GM19240 (cell line): ENCODE results near the gene SEMA6A.
"Not testable (repeated sequence)": the region's sequence is repeated elsewhere in the genome, so short reads cannot be mapped to it uniquely, and the experiment has no call there.

Experiments
- DNase-seq: peaks from one replicate; pipeline ENCODE4 v3.0.0; 2011; ENCODE audit warnings: low spot score; ENCODE audit not compliant: insufficient read length

Gene SEMA6A

GRCh38 chr5:116524051-116524904 lies 50.3 kb downstream of the SEMA6A start:
- no peak for DNase-seq

GRCh38 chr5:116523182-116523581 lies 51.4 kb downstream of the SEMA6A start:
- DNase-seq = not testable (repeated sequence)

- DNase-seq = no peak
Measured at GRCh38 chr5:116522356-116523136, 52.1 kb downstream of the SEMA6A start.

DNA sequence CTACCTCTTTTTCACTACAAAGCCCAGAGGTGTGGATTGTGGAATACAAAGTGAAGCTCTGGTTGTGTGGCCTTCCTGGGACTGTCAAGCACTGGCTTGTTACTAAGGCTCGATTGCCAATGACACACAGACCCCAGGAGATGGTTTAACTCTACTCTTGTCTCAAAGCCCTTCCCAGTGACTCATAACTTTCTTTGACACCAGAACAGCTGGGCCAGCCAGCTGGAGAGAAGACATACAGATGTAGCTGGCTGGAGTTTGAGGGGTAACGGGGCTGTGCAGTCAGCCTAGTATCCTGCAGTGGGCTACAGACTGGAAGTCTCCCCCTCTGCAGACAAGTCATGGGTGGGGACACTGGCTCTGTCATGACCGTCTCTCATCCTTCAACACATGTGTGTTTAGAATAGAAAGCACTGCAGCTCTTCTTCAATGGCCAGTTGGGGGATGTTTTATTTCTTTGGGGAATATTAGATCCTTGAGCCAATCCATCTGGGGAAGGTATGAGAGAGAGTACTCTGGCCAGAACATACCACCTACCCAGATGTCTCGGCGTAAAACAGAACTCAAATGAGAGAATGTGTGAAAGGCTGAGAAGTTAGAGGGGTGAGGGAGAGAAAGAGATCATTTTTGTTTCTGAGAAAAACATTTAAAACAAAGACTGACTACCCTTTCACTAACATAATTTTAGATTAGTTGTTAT lies 53.3 kb downstream of the SEMA6A start:
- DNase-seq = no peak

DNA sequence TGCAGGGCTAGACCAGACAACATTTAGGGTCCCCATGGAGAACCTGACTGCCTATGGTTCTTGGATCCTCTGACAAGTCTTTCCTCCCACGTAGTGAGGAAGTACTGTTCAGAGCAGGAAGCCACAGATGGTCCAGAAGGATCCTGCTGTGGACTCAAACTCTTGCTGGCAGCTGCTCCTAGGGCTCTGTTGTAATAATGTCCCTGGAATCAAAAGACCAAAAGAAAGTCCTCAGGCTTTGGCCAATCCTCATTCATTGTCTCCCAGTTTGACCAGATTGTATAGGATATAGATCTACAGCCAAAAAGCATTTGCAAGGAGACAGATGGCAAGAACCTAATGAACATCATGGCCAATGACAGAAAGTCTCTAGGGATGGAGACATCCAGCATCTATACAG lies 53.9 kb downstream of the SEMA6A start:
- DNase-seq = no peak

DNA sequence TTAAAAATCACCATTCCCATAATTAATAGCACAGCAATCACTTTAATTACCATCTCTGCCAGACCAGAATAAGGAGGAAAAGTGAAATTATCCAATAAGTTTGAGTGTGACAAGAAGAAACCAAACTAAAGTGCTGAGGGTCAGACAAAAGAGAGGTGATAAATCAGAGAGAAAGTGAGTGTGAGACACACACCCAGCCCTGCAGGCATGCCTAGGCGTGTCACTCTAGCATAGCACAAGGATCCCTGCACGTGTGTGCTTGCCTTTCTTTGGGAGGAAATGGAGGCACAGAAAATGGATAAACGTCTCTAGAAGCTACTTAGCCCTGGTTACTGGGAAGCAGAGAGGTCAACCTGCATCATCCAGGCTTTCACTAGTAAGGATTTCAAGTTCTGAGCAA lies 56.2 kb downstream of the SEMA6A start:
- DNase-seq = no peak

GRCh38 chr5:116517488-116517887 lies 57.1 kb downstream of the SEMA6A start:
- DNase-seq = no peak

DNA sequence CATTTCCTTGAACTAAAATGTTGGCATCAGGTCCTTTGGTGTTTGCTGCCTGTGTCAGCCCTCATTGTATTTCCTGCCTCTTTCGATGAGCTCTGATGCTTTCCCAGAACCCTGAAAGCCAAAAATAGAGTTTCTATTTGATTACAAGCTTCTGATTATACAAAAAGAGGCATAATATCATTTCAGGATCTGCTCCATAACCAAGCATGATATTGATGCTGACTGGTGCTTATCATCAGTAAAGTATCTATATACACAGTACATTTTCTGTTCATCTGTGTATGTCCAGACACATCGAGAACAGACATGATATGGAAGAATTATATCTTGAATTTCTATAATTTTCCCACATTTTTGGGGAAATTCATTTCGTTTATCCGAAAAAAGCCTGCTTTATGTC lies 58.6 kb downstream of the SEMA6A start:
- DNase-seq = no peak

DNA sequence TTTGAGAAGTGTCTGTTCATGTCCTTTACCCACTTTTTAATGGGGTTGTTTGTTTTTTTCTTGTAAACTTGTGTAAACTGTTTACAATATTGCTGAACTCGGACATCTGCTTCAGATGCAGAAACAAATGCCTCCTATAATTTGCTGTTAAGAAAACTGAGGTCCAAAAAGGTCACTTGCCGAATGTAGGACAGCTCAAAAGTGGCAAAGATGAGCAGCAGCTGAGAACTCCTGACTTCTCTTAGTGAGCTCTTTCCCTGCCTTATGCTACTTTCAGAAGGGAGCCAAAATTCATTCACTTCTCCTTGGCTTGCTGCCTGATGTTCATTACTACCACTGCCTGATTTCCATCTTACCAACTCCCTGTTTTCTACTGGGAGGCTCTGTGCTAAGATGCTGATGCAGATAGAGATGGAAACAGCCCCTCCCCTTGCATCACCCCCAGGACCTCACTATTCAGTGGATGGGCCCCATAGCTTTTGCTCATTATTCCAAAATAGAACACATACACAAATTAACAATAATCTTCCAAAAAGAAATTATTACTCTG lies 60.1 kb downstream of the SEMA6A start:
- no peak for DNase-seq

GRCh38 chr5:116510517-116510916 lies 64.1 kb downstream of the SEMA6A start:
- no peak for DNase-seq

- DNase-seq = no peak
Measured at GRCh38 chr5:116509483-116510244, 65.0 kb downstream of the SEMA6A start.

DNA sequence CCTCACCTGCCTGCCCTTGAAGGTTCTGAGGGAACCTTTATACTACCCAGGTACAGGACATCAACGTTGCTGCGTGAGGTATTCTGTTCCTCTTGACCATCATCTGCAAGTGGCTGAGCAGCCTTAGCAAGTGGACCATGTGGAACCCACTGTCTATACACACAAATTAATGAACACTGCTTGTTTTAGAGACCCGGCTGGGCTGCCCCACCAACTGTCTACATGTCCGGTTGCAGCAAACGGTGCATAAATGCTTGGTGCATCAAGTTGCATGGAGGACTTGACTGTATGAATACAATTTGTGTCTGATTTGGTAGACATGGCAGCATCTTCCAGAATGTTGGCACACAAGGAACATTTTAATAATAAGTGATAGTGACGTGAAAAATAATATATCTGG lies 65.8 kb downstream of the SEMA6A start:
- DNase-seq = no peak

DNA sequence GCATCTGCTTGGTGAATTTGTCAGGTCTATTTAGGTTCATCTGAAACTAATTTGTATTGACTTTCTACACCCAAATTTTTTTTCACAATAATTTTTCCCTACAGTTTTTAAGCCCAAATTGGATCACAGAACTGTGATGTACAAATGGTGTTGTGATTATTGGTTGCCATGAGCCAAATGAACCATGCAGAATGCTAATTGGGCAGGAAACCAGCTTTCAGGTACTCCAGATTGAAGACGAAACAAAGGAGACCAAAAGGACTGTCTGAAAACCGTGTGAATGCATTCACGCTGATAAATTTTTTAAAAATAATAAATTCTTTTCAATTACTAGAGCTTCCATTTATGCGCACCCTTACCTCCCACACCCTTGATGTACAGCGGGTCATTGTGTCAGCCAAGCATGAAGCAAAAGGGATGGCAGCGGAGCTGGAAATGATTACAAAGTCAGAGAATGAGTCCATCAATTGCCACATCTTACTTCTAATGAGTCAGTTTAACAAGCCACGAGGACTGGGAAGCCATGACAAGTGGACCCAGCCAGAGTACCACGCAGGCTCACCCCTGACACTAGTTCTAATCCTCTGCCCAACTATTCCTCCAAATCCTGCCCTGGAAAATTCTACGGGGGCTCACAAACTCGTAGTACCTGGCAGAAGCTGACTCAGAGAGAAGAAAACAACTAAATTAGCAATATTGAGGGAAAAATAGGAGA lies 66.5 kb downstream of the SEMA6A start:
- no peak for DNase-seq

DNA sequence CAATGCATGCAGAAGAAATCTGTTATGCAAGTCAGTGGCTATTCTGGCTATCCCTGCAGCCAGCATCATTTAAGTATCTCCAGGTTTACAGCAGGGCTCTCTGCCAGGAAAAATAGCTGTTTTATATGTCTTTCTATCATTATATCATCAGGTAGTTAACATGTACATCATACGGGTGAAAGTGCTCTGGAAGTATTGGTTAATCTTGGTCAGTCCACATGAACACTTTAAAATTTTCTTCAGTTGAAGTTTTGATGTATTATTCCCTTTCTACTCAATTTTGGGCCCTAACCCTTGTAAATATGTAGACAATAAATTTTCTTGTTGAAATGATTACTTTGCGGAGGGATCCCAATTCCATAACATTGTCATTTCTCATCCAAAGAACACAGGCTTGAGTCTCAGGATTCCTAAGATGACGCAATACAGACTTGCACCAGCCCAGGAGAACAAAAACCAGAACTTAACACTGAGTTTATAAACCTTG lies 67.5 kb downstream of the SEMA6A start:
- no peak for DNase-seq

GRCh38 chr5:116506488-116506887 lies 68.1 kb downstream of the SEMA6A start:
- DNase-seq = no peak

GRCh38 chr5:116504593-116505166 lies 69.9 kb downstream of the SEMA6A start:
- no peak for DNase-seq

DNA sequence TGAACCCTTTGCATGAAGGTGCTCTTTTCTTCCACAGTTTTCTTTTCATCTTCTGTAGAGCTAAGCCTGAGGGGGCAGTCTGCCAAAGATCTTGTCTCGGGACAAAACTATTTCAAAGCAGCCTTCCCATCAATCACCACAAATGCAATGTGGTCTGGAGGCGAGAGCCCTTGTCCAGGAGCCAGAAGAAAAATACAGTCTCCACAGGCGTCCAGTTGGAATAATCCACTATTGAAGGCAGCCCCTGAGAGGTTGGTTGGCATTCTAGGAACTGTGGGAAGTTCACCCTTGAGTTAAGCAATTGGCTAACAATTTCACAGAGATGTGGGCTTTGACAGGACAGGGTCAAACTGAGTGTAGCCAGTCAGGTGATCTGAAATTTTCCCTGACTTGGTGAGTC lies 72.0 kb downstream of the SEMA6A start:
- DNase-seq = no peak

DNA sequence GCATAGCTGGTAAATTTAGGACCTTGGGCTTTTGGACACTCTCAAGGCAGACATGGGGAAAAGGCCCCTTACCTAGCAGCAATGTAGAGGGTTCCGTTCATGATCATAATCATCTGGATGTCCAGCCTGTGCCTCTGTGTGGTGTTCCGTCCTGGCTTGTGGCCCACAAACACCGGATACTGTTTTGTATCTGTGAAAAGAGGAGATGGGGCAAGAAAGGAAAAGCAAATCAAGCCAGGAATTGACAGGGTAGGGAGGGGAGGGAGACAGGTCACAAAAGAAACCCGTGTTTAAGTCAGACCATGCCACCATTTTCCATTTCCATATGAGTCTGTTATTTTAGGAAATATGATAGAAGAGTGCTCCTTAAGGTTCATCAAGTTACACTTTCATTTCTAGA lies 72.5 kb downstream of the SEMA6A start:
- DNase-seq = no peak

DNA sequence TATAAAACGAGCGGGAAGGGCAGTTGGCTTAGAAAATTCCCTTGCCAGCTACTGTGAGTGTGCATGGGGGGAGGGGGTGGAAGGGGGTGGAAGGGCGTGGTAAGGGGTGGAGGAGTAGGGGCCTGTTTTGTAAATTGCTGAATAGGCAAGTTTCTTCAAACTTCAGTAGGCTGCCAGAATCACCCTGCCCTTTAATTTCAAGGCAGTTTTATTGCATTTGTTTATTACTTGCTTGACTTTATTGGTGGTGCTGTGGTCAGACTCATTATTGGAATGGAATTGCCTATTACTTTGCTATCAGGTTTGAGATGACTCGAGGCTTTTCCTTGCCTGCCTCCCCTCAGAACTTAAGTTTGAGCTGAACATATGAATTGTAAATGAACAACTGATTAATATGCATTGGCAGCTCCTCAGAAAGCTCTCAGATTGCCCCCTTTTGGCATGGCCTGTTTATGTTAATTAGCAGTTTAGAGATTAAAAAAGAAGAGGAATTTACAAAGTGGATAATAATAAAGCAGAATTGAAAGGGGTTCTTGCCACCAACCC lies 76.0 kb downstream of the SEMA6A start:
- DNase-seq = no peak

DNA sequence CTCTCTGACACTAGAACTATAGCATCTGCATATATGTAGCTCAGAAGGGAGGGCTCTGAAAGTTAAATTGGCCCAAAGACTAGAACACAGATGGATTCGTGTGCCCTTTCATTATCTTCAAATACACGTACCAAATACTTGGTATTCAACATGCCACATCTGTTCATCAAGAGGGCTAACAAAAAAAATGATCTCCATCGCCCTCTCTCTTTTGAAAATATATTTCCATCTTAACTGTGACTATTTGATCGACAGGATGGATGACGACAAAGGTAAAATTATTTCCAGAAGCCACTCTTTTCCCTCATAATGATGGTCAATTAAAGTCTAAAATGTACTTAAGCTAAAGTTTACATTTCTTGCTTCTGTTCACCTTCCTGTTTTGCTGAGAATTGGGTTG lies 77.0 kb downstream of the SEMA6A start:
- DNase-seq = no peak
